IgD-negative memory B cell (primary cell): ENCODE results near the gene S1PR4. TPM values are rescaled to one million over a fixed set of nuclear protein-coding genes. Genes with fewer than 3 reads are reported as not detected.
"Not testable (repeated sequence)": the region's sequence is repeated elsewhere in the genome, so short reads cannot be mapped to it uniquely, and the experiment has no call there.

Experiments
- H3K27ac Mint-ChIP-seq, 3 donors: one replicate each; pipeline ENCODE4 v1.8.0; 2020 to 2022; ENCODE audit warnings: mild to moderate bottlenecking in 3 of 3, mixed read lengths in 3 of 3, moderate library complexity in 1 of 3
- H3K27me3 Mint-ChIP-seq: one replicate; pipeline ENCODE4 v1.8.0; 2021; ENCODE audit warnings: mixed read lengths
- H3K36me3 Mint-ChIP-seq: one replicate; pipeline ENCODE4 v1.8.0; 2020; ENCODE audit warnings: mild to moderate bottlenecking, mixed read lengths
- H3K4me1 Mint-ChIP-seq, 3 donors: one replicate each; pipeline ENCODE4 v1.8.0; 2020 to 2022; ENCODE audit warnings: mixed read lengths in 3 of 3, mild to moderate bottlenecking in 1 of 3
- H3K4me3 Mint-ChIP-seq, 4 donors: one replicate each; pipeline ENCODE4 v1.8.0; 2020 to 2022; ENCODE audit warnings: mild to moderate bottlenecking in 4 of 4, mixed read lengths in 4 of 4, moderate library complexity in 3 of 4
- H3K9me3 Mint-ChIP-seq, 3 donors: one replicate each; pipeline ENCODE4 v1.8.0; 2020 to 2021; ENCODE audit warnings: mixed read lengths in 3 of 3, mild to moderate bottlenecking in 1 of 3
- polyA plus RNA-seq: library from polyadenylated mRNA; unstranded; fragments of 300-500 nt; fragmentation: Illumina TruSeq; gene quantifications from one replicate; pipeline ENCODE4 v1.2.3, GENCODE V29; 2021

Gene S1PR4
- polyA plus RNA-seq, 1 donor from 2014 or later, result 448 TPM

GRCh38 chr19:3183721-3184641 is 5.4 kb downstream of the S1PR4 start:
- peaks cover 22 to 35% (median 23%) of the 10 kb centered on the region in 3 donors for H3K4me1 Mint-ChIP-seq
- H3K36me3 Mint-ChIP-seq, result peaks cover 3% of the 10 kb centered on the region
- H3K9me3 Mint-ChIP-seq, result no peaks in the 10 kb centered on the region
- H3K27me3 Mint-ChIP-seq, result no peaks in the 10 kb centered on the region
- peak overlapping the region; percentile 58 to 96 (median 78) for H3K4me3 Mint-ChIP-seq
- H3K27ac Mint-ChIP-seq, result peak overlapping the region; percentile 37 to 90 (median 89)

- H3K36me3 Mint-ChIP-seq, result peaks cover 3% of the 10 kb centered on the region
- H3K9me3 Mint-ChIP-seq, result no peaks in the 10 kb centered on the region
- peaks cover 22 to 37% (median 23%) of the 10 kb centered on the region in 3 donors for H3K4me1 Mint-ChIP-seq
- peak overlapping the region; percentile 37 to 97 (median 89) for H3K27ac Mint-ChIP-seq
- H3K4me3 Mint-ChIP-seq, result peak overlapping the region; percentile 88 to 97 (median 95)
- H3K27me3 Mint-ChIP-seq, result no peaks in the 10 kb centered on the region
These were observed 6.4 kb downstream of the S1PR4 start for GRCh38 chr19:3184847-3185460.

GRCh38 chr19:3185461-3186159 is 7.0 kb downstream of the S1PR4 start, which contains the start of gene NCLN:
NCLN (plus strand) TSS chr19:3185930; CDS start chr19:3186031, 101 bp downstream.
- Mint-ChIP-seq H3K36me3 (no peaks in the 10 kb centered on the region), H3K27ac (peak within 1 kb of the TSS; percentile 37 to 97 (median 89))

GRCh38 chr19:3186160-3186688 is 7.7 kb downstream of the S1PR4 start:
- Mint-ChIP-seq H3K9me3 (no peaks in the 10 kb centered on the region), H3K4me1 (peaks cover 14 to 40% (median 25%) of the 10 kb centered on the region in 3 donors), H3K36me3 (no peaks in the 10 kb centered on the region), H3K27ac (peak overlapping the region in 1 of 3 donors; percentile 70), H3K4me3 (peak overlapping the region; percentile 83 to 94 (median 86)), H3K27me3 (no peaks in the 10 kb centered on the region)

More at GRCh38 chr19:3185461-3186159, 7.0 kb downstream of the S1PR4 start, which contains the start of gene NCLN:
- H3K4me1 Mint-ChIP-seq, result peaks cover 17 to 37% (median 22%) of the 10 kb centered on the region in 3 donors
- no peaks in the 10 kb centered on the region for H3K9me3 Mint-ChIP-seq
- H3K4me3 Mint-ChIP-seq, result peak within 1 kb of the TSS; percentile 88 to 97 (median 95)
- no peaks in the 10 kb centered on the region for H3K27me3 Mint-ChIP-seq

GRCh38 chr19:3186891-3187661 is 8.5 kb downstream of the S1PR4 start:
- Mint-ChIP-seq H3K27me3 (no peaks in the 10 kb centered on the region), H3K4me3 (peak overlapping the region; percentile 83 to 94 (median 86)), H3K9me3 (no peaks in the 10 kb centered on the region), H3K27ac (peak overlapping the region in 1 of 3 donors; percentile 70), H3K36me3 (no peaks in the 10 kb centered on the region), H3K4me1 (peaks cover 14 to 40% (median 25%) of the 10 kb centered on the region in 3 donors)

- Mint-ChIP-seq H3K27me3 (no peaks in the 10 kb centered on the region), H3K4me1 (peaks cover 14 to 37% (median 23%) of the 10 kb centered on the region in 3 donors)
These were observed 9.3 kb downstream of the S1PR4 start for GRCh38 chr19:3187662-3188511.

GRCh38 chr19:3188627-3189596 is 10.3 kb downstream of the S1PR4 start:
- Mint-ChIP-seq H3K27me3 (no peaks in the 10 kb centered on the region), H3K27ac (peak overlapping the region in 1 of 3 donors; percentile 62), H3K4me3 (peak overlapping the region; percentile 30 to 88 (median 78)), H3K4me1 (peaks cover 12 to 32% (median 21%) of the 10 kb centered on the region in 3 donors), H3K9me3 (no peaks in the 10 kb centered on the region), H3K36me3 (no peaks in the 10 kb centered on the region)

More at GRCh38 chr19:3187662-3188511, 9.3 kb downstream of the S1PR4 start:
- Mint-ChIP-seq H3K9me3 (no peaks in the 10 kb centered on the region), H3K36me3 (no peaks in the 10 kb centered on the region), H3K27ac (peak overlapping the region in 1 of 3 donors; percentile 62), H3K4me3 (peak overlapping the region; percentile 68 to 88 (median 82))

GRCh38 chr19:3189702-3190469 is 11.3 kb downstream of the S1PR4 start:
- Mint-ChIP-seq H3K9me3 (no peaks in the 10 kb centered on the region), H3K4me1 (peaks cover 7 to 22% (median 14%) of the 10 kb centered on the region in 3 donors), H3K27ac (no peak overlapping the region), H3K36me3 (peaks cover 4% of the 10 kb centered on the region), H3K27me3 (no peaks in the 10 kb centered on the region), H3K4me3 (no peak overlapping the region)

GRCh38 chr19:3190470-3190770 is 11.9 kb downstream of the S1PR4 start:
- Mint-ChIP-seq H3K27ac (no peak overlapping the region), H3K4me1 (peaks cover 3 to 18% (median 10%) of the 10 kb centered on the region in 3 donors), H3K36me3 (peaks cover 4% of the 10 kb centered on the region), H3K4me3 (no peak overlapping the region), H3K27me3 (no peaks in the 10 kb centered on the region), H3K9me3 (no peaks in the 10 kb centered on the region)

- Mint-ChIP-seq H3K9me3 (no peaks in the 10 kb centered on the region), H3K27ac (peak overlapping the region in 2 of 3 donors; percentile 27 to 39), H3K4me3 (peak overlapping the region in 1 of 4 donors; percentile 68), H3K36me3 (peaks cover 4% of the 10 kb centered on the region), H3K27me3 (no peaks in the 10 kb centered on the region), H3K4me1 (peaks cover 0 to 17% (median 9%) of the 10 kb centered on the region in 3 donors)
These were observed 12.6 kb downstream of the S1PR4 start for GRCh38 chr19:3190921-3191805.

GRCh38 chr19:3191806-3192104 is 13.2 kb downstream of the S1PR4 start:
- H3K4me3 Mint-ChIP-seq, H3K9me3 Mint-ChIP-seq, H3K27me3 Mint-ChIP-seq, H3K36me3 Mint-ChIP-seq: not testable (repeated sequence)
- H3K27ac Mint-ChIP-seq, result peak overlapping the region in 1 of 3 donors; percentile 39
- H3K4me1 Mint-ChIP-seq, result peaks cover 0 to 15% (median 7%) of the 10 kb centered on the region in 3 donors
